Mesothelial cell of epicardium (in vitro differentiated cells): Measurements from ENCODE around the gene DNAJC30. TPM values are rescaled to one million over a fixed set of nuclear protein-coding genes. Genes with fewer than 3 reads are reported as not detected.

ENCODE experiments used
- DNase-seq, 2 experiments: peaks; one replicate each; pipeline ENCODE4 v3.0.0; 2021; ENCODE audit warnings: low spot score in 2 of 2; ENCODE audit not compliant: unreplicated experiment in 2 of 2
- H3K27ac Mint-ChIP-seq: 2 replicates; pipeline ENCODE4 v1.8.0; 2021; ENCODE audit warnings: mixed read lengths
- H3K27me3 Mint-ChIP-seq: 2 replicates; pipeline ENCODE4 v1.8.0; 2021; ENCODE audit warnings: low read depth, mixed read lengths
- H3K36me3 Mint-ChIP-seq: 2 replicates; pipeline ENCODE4 v1.8.0; 2021; ENCODE audit warnings: mixed read lengths
- H3K4me1 Mint-ChIP-seq: 2 replicates; pipeline ENCODE4 v1.8.0; 2021; ENCODE audit warnings: mixed read lengths
- H3K4me3 Mint-ChIP-seq: 2 replicates; pipeline ENCODE4 v1.8.0; 2021; ENCODE audit warnings: mild to moderate bottlenecking, moderate library complexity, mixed read lengths
- H3K9me3 Mint-ChIP-seq: 2 replicates; pipeline ENCODE4 v1.8.0; 2021; ENCODE audit warnings: mixed read lengths
- total RNA-seq: library from RNA; stranded (reverse); gene quantifications from 3 replicates; pipeline ENCODE4 v1.2.1, GENCODE V29; 2021
- TF ChIP-seq, protein P1 (sequence below): fragments of 200-600 bp; sonication (generic); IDR thresholded peaks from one replicate; pipeline ENCODE4 v1.5.0; 2021; ENCODE audit warnings: antibody characterized with exemption; ENCODE audit not compliant: unreplicated experiment

DNAJC30 gene
- total RNA-seq, 1 donor from 2014 or later: 13.1 TPM

DNA sequence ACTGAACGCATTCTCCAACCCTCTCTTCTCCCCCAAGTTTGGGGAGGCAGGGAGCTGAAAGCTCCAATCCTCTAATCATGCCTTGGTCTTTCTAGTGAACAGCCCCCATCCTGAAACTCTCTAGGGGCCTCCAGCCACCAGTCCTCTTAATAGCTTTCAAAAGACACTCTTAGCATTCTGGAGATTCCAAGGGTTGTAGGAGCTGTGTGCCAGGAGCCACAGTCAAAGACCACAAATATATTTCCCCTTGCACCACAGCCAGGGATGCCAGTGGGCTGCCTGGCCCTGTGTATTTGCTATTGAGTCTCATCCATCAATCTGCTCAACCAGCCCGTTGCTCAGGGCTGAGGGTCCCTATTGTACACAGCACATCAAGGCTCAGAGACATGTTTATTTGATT, 40.4 kb downstream of the DNAJC30 start:
- no peak overlapping the region for H3K4me3 Mint-ChIP-seq
- TF ChIP-seq, protein P1, sequence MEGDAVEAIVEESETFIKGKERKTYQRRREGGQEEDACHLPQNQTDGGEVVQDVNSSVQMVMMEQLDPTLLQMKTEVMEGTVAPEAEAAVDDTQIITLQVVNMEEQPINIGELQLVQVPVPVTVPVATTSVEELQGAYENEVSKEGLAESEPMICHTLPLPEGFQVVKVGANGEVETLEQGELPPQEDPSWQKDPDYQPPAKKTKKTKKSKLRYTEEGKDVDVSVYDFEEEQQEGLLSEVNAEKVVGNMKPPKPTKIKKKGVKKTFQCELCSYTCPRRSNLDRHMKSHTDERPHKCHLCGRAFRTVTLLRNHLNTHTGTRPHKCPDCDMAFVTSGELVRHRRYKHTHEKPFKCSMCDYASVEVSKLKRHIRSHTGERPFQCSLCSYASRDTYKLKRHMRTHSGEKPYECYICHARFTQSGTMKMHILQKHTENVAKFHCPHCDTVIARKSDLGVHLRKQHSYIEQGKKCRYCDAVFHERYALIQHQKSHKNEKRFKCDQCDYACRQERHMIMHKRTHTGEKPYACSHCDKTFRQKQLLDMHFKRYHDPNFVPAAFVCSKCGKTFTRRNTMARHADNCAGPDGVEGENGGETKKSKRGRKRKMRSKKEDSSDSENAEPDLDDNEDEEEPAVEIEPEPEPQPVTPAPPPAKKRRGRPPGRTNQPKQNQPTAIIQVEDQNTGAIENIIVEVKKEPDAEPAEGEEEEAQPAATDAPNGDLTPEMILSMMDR: no peak
- no peaks in the 10 kb centered on the region for H3K4me1 Mint-ChIP-seq
- DNase-seq: no peak
- no peaks in the 10 kb centered on the region for H3K36me3 Mint-ChIP-seq
- peaks cover 3% of the 10 kb centered on the region for H3K9me3 Mint-ChIP-seq
- H3K27me3 Mint-ChIP-seq: peaks cover 41% of the 10 kb centered on the region
- H3K27ac Mint-ChIP-seq: no peak overlapping the region

DNA sequence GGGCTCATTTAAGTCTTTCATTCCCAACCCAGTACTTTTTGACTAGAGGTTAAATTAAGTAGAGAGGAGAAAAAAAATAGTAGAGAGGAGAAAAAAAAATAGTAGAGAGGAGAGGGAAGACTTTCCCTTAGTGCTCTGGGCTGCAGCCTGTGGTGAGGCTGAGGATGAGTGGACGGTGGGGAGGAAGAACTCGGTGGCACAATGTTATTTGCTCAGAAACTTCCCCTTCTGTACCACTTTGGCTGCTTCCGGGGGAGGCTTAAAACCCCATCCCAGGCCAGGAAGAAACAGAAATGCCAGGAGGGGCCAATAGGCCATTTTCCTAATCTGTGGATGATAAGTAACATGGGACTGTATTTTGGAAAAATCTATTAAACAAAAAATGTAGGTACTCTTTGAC, 44.3 kb downstream of the DNAJC30 start:
- H3K27me3 Mint-ChIP-seq: peaks cover 19% of the 10 kb centered on the region
- DNase-seq: no peak
- no peaks in the 10 kb centered on the region for H3K36me3 Mint-ChIP-seq
- peaks cover 3% of the 10 kb centered on the region for H3K9me3 Mint-ChIP-seq
- TF ChIP-seq, protein P1: no peak
- no peaks in the 10 kb centered on the region for H3K4me1 Mint-ChIP-seq
- H3K4me3 Mint-ChIP-seq: no peak overlapping the region
- no peak overlapping the region for H3K27ac Mint-ChIP-seq

DNA sequence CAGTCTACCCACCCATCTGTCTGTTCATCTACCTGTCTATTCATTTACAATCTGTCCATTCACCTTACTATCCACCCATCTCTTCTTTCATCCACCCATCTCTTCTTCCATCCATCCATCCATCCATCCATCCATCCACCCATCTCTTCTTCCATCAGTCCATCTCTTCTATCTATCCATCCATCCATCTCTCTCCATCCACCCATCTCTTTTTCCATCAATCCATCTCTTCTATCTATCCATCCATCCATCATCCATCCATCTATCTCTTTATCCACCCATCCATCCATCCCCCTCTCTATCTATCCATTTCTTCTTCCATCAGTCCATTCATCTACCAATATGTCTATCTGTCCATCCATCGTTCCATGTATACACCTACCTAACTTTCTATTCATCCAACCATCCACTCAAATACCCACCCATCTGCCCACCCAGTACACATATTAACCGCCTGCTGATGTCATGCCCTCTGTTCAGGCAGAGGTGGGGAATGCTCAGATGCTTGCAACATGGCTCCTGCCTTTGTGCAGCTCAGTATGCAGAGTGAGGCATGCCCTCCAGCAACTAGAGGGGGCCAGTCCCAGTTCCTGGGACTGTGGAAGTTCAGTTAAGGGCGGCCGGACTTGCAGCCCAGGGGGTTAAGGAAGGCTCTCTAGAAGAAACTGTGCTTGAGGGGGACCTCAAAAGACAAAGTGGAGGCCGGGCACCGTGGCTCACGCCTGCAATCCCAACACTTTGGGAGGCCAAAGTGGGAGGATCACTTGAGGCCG, 47.6 kb downstream of the DNAJC30 start:
- no peaks in the 10 kb centered on the region for H3K36me3 Mint-ChIP-seq

DNA sequence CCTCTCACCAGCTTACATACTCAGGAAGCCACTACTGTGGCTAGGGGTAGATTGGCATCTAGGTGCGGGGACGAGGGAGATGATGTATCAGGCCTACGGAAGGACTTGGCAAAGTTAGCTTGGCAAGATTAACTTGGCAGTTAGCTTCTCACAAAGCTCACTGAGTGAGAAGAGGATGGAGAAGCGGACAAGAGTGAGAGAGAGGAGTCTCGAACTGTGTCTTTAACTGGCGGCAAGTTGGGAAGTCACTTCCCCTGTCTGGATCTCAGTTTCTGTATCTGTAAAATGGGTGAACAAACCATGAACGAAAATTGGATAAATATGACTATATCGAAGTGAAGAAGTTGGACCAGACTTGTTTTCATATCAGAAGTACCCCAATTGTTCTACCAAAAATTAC, 49.4 kb downstream of the DNAJC30 start:
- no peak for DNase-seq
- no peaks in the 10 kb centered on the region for H3K9me3 Mint-ChIP-seq
- no peaks in the 10 kb centered on the region for H3K36me3 Mint-ChIP-seq
- H3K4me1 Mint-ChIP-seq: no peaks in the 10 kb centered on the region
- H3K4me3 Mint-ChIP-seq: no peak overlapping the region
- H3K27ac Mint-ChIP-seq: no peak overlapping the region
- H3K27me3 Mint-ChIP-seq: peaks cover 44% of the 10 kb centered on the region
- TF ChIP-seq, protein P1: no peak

More for the DNA sequence above, 47.6 kb downstream of the DNAJC30 start:
- Mint-ChIP-seq H3K4me3 (no peak overlapping the region), H3K27me3 (peaks cover 35% of the 10 kb centered on the region), H3K27ac (no peak overlapping the region), H3K4me1 (no peaks in the 10 kb centered on the region), H3K9me3 (no peaks in the 10 kb centered on the region)
- TF ChIP-seq, protein P1: no peak
- DNase-seq: no peak

DNA sequence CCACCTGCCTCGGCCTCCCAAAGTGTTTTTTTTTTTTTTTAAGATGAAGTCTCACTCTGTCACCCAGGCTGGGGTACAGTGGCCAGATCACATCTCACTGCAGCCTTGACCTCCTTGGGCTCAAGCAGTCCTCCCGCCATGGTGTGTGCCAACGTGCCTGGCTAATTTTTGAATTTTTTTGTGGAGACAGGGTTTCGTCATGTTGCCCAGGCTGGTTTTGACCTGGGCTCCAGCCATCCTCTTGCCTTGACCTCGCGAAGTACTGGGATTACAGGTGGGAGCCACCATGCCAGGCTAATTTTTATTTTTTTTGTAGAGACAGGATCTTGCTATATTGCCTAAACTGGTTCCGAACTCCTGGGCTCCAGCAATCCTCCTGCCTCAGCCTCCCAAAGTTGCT, 49.9 kb downstream of the DNAJC30 start:
- no peaks in the 10 kb centered on the region for H3K36me3 Mint-ChIP-seq
- peaks cover 47% of the 10 kb centered on the region for H3K27me3 Mint-ChIP-seq
- H3K27ac Mint-ChIP-seq: no peak overlapping the region
- H3K4me1 Mint-ChIP-seq: no peaks in the 10 kb centered on the region
- no peak overlapping the region for H3K4me3 Mint-ChIP-seq
- no peaks in the 10 kb centered on the region for H3K9me3 Mint-ChIP-seq
- DNase-seq: no peak
- TF ChIP-seq, protein P1: no peak
